GM19468 (cell line): ENCODE measurements around the gene VAV3.
A peak's percentile ranks its signal among the peaks of the same experiment; 100 is the strongest.

Experiments
- ATAC-seq: cut with Tn5 transposase; IDR thresholded peaks from one replicate; pipeline ENCODE4 v1.9.1; 2021; ENCODE audit warnings: mild to moderate bottlenecking, moderate library complexity, moderate number of reproducible peaks; ENCODE audit not compliant: unreplicated experiment; ENCODE audit errors: extremely low read depth

VAV3 gene

DNA sequence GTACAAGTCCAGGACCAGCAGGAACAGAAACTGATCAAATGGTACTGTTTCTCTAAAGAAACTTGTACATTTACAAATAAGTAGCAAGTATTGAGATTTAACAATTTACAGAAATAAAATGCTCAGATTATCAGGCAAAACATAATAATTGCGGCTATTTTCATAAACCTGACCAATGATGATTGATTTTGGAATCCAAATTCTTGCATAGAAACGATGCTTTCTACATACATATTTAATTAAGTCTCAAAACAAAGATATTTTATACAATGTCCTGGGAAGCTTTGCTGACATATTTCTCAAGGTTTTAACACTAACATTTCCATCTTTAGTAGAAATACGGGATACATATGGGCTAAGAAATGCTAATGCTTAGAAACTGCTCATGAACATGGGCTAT lies 157.1 kb downstream of the VAV3 start:
- ATAC-seq: no peak

DNA sequence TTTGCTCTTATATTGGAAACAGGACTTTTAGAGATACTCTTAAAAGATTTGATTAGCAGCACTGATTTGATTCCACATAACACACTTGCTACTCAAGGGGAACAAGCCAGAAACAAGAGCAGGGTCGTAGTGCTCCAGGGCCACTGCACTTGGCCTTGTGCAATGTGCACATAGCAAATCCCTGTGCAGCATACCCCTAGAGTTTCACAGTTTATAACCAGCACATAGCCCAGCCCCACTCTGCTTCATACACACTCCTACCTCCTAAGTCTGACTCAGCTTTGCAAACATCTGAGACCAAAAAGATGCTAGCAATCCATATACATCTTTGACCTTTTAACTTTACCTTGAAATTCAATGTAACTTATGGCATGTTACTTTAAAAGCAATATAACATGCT lies 157.6 kb downstream of the VAV3 start:
- ATAC-seq: no peak

DNA sequence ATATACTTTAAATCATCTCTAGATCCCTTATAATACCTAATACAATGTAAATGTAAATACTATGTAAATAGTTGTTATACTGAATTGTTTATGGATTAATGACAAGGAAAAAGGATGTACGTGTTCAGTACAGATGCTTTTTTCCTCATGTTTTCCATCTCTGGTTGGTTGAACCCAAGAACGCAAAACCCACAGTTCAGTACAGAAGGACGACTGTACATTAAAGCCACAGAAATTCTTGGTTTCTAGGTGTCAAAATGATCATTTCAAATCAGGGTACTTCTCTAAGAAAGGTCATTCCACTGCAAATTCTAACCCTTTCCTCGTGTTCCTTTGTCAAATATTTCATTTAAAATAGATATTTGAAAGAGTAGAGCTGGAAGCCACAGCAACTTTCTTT lies 158.1 kb downstream of the VAV3 start:
- ATAC-seq: no peak

DNA sequence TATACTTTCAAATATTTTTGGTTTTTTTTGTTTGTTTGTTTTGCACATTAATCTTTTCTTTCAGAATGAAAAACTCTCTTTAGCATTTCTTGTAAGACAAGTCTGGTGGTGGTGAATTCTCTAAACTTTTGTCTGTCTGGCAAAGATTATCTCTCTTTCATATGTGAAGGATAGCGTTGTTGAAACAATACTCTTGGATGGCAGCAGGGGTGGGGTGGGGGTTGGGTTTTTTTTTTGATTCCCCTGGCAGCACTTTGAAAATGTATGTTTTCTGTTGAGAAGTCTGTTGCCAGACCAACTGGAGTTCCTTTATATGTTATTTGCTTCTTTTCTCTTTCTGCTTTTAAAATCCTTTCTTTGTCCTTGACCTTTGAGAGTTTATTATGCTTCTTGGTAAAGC lies 160.2 kb downstream of the VAV3 start:
- ATAC-seq: no peak

DNA sequence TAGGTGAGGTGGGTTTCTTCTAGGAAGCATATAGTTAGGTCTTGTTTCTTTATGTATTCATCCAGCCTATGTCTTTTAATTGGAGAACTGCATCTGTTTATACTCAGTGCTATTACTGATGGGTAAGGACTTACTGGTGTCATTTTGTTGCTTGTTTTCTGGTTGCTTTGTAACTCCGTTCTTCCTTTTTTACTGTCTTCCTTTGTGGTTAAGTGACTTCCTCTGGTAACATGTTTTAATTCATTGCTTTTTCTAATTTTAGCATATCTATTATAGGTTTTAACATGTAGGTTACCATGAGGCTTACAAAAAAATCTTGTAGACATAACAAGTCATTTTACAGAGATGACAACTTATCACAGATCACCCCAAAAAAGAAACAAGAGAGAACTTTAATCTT lies 160.8 kb downstream of the VAV3 start:
- ATAC-seq: no peak

DNA sequence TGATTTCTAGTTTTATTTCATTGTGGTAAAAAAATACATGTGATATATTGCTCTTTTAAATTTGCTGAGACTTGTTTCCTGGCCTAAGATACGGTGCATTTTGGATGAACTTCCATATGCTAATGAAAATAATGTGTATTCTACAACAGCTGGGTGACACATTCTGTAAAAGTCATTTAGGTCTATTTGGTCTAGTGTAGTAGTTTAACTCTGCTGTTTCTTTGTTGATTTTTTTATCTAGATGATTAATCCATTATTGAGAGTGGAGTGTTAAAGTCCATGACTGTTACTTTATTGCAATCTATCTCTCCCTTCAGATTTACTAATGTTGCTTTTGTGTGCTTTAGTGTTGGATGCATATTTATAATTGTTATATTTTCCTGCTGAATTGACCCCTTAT lies 161.4 kb downstream of the VAV3 start:
- no peak for ATAC-seq

DNA sequence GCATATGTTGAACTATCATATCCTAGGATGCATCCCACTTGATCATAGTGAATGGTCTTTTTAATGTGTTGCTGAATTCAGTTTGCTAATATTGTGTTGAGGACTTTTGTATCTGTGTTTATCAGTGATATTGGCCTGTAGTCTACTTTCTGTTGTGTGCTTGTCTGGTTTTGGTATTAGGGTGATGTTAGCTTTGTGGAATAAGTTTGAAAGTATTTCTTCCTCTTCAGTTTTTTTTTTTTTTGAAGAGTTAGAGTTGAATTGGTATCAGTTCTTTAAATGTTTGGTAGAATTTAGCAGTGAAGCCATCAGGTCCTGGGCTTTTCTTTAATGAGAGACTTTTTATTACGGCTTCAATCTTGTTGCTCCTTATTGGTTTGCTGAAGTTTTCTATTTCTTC lies 162.3 kb downstream of the VAV3 start:
- ATAC-seq: no peak

DNA sequence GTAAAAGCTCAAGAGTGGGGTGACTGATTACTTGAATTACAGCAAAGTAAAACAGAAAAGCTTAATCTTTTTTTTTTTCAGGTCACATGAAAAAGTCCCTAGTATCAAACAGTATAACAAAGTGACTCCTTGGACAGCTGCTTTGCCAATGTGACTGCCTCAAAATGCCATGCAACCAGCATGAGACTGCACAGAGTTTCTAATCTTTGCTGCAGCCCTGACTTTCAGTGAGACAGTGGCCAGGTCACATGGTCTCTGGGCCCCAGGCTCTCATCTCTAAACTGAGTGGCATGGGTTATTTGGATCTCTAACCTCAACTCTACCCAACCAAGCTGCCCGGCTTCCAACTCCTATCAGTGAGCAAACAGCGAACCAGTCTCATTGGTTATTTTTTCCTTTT lies 169.0 kb downstream of the VAV3 start:
- ATAC-seq: no peak

DNA sequence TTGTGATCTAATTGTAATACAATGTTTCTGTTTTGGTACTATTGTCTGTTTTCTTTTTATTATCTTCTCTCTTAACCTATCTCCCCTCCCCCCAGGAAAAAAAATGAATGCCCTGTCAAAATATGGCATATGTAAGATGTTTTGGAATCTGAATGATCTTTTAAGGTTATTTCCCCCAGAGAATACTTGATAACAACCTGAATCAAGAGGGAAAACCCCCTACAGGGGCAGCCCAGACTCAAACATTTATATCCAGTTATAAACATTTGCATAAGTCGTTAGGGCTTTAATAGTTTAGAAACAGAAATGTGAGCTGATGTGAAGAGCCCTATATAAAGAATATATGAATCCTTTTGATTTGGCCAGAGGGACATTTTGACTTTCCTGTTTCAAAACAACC lies 169.5 kb downstream of the VAV3 start:
- no peak for ATAC-seq

DNA sequence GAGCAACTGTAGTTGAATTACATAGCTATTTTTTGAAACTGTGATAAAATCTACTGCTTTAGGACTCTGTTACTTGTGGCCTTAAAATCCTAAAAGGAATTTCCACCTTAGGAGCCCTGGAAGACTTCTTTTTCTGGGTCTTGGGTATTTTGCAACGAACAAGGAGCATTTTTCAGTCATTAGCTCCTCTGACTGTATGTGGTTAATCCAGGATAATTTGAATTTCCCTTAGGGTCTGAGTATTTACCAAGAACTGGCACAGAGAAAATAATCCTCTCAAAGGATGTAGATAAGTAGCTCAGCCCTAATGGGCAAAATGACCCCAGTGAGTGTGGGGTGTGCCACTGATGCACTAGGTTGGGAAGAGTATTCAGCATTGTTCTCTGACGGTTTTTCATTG lies 170.4 kb downstream of the VAV3 start:
- ATAC-seq: no peak

DNA sequence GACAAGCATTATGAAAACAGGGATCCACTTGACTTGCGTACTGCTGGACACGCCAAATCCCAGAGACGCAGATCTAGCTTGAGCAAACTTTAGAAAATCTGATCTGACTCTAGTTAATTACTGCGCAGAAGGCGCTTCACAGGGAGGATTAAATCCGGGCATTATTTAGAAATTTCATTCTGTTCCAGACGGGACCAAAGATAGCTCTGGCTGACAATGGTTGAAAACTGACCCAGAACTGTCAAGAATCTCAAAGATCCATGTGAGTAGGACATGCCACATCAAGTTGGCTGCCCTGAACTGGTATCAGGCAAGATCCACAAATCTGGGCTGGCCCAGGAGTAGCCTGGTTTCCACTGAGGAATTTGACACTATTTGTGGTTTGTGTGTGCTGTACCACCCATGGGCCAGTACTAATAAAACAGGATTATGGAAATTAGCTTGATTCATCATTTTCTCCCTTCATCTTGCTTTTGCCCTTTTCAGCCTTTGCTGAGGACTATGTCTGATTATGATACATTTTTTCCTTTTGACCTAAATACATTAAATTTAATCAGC lies 171.0 kb downstream of the VAV3 start:
- no peak for ATAC-seq

DNA sequence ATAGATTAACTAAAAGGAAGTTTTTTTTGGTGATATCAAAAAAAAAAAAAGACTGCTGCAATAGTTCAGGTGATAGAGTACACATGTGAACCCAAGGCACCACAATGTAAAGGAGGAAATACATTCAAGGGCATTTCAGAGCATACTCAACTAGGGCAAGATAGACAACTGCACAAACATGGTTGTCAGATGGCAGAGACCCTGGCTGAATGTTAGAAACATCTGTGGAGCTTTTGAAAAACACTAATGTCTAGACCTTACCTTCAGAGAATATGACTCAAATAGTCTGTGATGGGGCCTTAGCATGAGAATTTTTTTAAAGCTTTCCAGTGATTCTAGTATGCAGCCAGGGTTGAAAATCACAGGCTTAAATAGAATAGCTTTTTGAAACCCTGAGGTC lies 173.6 kb downstream of the VAV3 start:
- ATAC-seq: no peak

DNA sequence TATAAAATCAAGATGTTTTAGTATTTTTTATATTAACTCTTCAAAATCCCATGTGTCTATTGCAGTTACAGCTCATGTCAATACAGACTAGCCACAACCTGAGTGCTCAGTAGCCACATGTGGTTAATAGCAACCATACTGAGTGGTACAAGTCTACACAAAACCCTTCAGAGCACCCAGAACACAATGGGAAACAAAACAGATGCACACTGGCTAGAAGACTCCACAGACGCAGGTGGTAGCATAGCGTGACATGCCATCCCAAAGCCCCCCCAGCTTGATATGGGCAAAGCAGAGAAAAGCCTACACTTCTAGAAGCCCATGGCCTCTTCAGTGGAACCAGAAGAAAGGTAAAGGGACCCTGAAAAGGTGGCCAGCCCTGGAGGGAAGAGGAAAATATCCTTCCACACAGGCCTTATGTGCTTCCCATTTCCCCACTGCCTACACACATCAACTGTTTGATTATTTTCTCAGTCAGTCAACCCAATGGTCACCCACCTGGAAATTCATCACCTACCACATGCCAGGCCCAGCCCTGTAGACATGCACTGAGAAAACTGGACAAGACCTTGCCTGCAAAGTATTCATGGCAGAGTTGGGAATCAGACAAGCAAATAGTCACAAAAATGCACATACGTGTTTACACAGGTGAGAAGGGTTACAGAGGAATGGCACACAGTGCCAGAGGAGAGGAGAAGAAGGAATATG lies 175.0 kb downstream of the VAV3 start:
- ATAC-seq: no peak

DNA sequence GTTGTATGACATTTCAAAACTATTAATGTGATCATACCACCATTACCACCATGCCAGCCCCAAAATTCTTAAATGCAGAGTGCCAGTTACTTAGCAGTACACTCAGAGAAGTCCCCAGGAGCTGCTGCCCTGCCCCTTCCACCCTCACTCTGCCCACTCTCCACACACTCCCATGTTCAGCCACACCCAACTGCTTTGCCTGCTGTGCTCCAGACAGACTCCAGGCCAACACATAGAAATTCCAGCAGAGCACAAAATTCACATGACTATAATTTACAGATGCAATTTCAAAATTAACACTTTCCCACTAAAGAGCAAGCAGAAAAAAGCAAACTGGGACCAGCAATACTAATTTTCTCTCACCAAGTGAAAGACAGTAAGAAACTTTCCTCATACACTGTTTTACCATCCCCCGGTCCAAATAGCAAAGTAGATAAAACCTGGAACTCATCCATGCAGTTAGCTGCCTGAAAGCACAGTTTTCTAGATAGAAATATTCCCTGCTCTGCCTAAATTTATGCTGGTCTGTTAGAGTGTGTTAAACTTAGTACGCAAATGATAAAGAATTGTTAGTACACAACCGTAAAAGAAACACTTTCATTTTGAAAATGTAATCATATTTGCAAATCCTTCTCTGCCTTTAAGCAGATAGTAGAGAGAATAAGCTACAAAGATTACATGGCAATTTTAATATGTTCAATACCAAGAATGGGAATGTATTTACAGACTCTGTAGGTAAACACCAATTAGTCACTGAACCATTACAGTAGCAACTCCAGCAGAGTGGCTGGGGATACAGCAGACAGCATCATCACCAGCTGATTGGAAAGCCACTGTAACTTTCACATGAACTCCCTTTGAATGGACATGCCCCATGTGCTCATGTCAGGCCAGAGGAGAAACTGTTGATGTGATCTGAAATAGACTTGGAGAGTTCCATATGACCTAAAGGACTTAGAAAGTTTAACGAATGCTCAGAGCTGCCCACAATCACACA lies 176.5 kb downstream of the VAV3 start:
- ATAC-seq: no peak

DNA sequence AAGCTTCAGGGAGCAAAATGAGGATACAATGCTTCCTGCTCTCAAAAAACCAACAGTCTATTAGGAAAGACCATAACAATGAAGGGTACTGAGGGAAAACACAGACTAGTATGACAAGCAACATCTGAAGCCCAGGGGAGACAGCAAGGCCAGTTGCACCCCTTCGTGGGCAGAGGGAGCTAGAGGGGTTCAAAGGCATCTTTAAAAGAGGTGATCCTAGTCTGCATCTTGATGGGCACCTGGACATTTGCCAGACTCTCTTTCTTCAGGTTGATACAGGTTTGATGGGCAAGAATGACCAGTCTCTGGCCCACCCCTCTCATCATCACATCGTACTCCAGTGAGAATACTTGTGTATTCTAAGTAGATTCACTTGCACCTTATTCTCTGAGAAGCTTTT lies 177.7 kb downstream of the VAV3 start:
- ATAC-seq: no peak

DNA sequence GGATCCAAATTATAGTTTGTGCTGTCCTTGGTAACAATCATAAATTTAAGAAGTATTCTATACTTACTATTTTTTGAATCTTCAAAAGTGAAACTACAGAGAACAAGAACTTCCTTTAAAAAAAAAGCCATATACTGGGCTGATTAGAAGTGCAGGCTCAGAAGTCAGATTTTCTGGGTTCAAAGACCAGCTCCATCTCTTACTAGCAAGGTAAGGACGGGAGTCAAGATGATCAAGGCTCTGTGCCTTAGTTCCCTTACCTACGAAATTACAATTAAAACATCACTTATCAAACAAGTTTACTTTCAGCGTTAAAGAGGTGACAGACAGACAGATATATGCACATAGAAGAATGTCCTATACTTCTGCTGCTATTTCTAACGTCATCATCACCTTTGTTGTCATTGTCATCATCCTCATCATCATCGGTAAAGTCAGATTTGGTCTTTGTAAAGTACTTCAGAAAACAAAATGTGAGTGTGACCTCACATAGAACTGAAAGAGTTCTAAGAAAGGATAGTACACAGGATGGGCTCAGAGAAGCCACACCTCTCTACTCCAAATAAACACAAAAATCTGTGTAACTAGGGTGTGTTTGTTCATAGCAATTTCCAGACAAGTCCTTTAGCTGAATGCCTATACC lies 178.7 kb downstream of the VAV3 start:
- no peak for ATAC-seq

DNA sequence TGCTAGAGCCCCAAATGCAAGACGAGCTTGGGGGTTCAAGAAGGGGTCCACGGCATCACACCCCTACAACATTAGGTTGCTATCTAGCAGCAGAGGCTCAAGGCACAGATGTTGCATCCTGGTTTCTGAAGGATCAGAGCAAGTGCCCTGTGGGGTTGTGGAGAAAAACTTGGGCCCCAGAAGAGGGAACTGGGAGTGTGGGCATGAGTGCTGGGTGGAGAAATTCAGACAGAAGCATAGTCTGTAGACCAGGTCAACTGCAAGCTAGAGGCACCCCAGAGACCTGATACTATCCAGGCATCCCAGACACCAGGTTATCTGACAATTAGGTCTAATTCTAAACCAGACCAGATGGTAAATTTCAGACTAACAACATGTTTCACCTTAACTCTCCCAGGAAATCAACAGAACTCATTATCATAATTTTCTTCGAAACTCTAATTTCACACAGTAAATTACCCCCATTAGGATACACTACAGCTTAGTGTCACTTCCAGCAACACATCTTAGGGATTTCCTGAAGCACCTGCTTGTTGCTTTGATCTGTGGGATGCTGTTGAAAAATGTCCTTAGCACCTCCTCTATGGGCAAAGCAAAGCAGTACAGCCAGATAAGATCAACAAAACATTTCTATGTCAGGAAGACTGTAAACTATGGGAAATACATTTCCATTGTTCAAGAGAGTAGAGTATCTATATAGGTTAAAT lies 179.3 kb downstream of the VAV3 start:
- ATAC-seq: no peak

DNA sequence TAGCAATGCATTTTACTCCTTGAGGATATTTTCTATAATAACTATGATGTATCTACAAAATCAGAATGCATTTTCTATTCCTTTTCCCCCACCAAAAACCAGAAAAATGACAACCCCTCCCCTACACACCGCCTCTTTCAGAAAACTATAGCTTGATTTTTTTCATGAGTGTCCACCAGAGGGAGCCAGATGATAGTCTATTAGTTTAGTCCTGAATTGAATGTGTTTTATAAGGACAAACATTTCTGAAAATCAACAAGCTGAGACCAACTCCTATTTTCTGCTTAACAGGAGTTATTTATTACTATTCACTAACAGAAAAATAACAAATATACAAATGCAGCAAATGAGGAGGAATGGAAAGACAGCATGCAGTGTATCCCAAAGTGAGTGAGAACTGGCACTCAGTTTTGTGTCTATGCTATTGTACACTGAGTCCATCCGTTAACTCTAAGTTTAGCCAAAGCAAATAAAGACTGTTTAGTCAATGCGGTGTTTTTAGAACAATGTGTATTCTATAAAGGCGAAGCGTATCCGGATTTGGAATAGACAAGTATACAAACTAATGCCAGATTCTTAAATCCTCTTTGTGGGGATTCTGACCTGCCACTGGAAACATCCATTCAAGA lies 182.6 kb downstream of the VAV3 start:
- ATAC-seq: no peak

DNA sequence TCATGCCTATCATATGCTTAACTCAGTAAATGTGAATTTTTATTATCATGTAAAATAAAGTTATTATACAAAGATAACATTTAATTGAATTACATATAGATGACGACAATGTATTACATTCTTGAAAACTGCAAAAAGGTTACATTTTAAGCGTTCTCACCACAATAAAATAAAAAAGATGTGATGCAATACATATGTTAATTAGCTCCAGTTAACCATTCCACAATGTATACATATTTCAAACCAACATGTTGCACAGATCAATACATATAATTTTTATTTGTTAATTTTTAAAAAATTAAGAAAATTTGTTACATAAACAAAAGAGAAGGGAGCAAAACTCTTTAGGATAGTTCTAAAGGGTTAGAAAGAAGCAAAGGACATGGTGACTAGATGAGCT lies 183.7 kb downstream of the VAV3 start:
- ATAC-seq: no peak

DNA sequence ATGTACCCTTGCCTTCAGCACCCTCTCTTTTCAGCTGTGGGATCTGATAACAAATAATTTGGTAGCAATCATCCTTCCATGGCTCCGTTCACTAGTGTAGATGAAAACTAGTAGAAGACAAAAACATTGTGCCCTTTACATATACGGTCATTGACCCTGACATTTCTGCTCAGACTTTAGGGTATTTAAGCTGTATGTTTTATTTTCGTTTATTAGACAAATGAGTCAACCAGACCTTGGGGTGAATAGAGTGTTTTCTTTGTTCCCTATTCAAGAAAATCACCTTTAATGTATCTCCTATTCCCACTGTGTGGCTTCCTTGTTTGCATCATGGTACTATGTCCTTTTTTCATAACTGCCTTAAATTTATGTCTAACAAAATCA lies 187.3 kb downstream of the VAV3 start:
- peak; percentile 3 for ATAC-seq
